Epithelial cell of proximal tubule (primary cell): ENCODE results near the gene SLC2A5. TPM values are rescaled to one million over a fixed set of nuclear protein-coding genes. Genes with fewer than 3 reads are reported as not detected.
"Not testable (repeated sequence)": the region's sequence is repeated elsewhere in the genome, so short reads cannot be mapped to it uniquely, and the experiment has no call there.

Source experiments
- DNase-seq: peaks from one replicate; pipeline ENCODE4 v3.0.0-alpha.2; 2011; ENCODE audit warnings: low read depth
- H3K4me3 ChIP-seq: 2 replicates; pipeline ENCODE4 v1.5.1; 2011; ENCODE audit warnings: low read depth, mild to moderate bottlenecking, low read length
- total RNA-seq: library from RNA; depleted of rRNA; stranded (reverse); fragments of >200 nt; gene quantifications from 2 replicates; pipeline ENCODE4 v1.2.3, GENCODE V29; 2015
- TF ChIP-seq, protein P1 (sequence below): conservative IDR thresholded peaks from 2 replicates; pipeline ENCODE4 v1.5.1; 2012; ENCODE audit warnings: low read depth, mild to moderate bottlenecking, low read length

The SLC2A5 gene
- total RNA-seq, 1 donor from 2014 or later, result not detected

DNA sequence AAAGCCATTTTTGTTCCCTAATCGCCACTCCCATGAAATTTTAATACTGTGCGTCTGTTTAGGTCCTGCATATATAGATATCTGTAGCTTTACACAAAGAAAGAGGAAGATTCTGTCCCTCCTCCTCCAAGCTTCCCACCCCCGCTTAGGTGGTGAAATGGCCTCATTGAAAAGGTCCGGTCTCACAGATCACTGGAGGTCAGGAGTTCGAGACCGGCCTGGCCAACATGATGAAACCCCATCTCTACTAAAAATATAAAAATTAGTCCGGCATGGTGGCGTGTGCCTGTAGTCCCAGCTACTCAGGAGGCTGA lies 64.1 kb downstream of the SLC2A5 start:
- TF ChIP-seq, protein P1, sequence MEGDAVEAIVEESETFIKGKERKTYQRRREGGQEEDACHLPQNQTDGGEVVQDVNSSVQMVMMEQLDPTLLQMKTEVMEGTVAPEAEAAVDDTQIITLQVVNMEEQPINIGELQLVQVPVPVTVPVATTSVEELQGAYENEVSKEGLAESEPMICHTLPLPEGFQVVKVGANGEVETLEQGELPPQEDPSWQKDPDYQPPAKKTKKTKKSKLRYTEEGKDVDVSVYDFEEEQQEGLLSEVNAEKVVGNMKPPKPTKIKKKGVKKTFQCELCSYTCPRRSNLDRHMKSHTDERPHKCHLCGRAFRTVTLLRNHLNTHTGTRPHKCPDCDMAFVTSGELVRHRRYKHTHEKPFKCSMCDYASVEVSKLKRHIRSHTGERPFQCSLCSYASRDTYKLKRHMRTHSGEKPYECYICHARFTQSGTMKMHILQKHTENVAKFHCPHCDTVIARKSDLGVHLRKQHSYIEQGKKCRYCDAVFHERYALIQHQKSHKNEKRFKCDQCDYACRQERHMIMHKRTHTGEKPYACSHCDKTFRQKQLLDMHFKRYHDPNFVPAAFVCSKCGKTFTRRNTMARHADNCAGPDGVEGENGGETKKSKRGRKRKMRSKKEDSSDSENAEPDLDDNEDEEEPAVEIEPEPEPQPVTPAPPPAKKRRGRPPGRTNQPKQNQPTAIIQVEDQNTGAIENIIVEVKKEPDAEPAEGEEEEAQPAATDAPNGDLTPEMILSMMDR, result no peak
- no peak for DNase-seq
- no peak overlapping the region for H3K4me3 ChIP-seq

GRCh38 chr1:9004700-9005394 lies 64.6 kb downstream of the SLC2A5 start:
- peak; percentile 15 for DNase-seq
- no peak overlapping the region for H3K4me3 ChIP-seq
- TF ChIP-seq, protein P1, result peak; percentile 93

GRCh38 chr1:9004031-9004699 lies 65.3 kb downstream of the SLC2A5 start:
- TF ChIP-seq, protein P1, result no peak
- H3K4me3 ChIP-seq, result no peak overlapping the region
- no peak for DNase-seq

DNA sequence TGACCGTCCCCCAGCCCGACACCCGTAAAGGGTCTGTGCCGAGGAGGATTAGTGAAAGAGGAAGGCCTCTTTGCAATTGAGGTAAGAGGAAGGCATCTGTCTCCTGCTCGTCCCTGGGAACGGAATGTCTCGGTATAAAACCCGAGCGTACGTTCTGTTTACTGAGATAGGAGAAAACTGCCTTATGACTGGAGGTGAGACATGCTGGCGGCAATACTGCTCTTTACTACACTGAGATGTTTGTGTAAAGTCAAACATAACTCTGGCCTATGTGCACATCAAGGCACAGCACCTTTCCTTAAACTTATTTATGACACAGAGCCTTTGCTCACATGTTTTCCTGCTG lies 67.2 kb downstream of the SLC2A5 start:
- DNase-seq, H3K4me3 ChIP-seq: not testable (repeated sequence)

- H3K4me3 ChIP-seq, result not testable (repeated sequence)
- DNase-seq, result peak; percentile 9
Measured at GRCh38 chr1:9001534-9002214, 67.8 kb downstream of the SLC2A5 start.

DNA sequence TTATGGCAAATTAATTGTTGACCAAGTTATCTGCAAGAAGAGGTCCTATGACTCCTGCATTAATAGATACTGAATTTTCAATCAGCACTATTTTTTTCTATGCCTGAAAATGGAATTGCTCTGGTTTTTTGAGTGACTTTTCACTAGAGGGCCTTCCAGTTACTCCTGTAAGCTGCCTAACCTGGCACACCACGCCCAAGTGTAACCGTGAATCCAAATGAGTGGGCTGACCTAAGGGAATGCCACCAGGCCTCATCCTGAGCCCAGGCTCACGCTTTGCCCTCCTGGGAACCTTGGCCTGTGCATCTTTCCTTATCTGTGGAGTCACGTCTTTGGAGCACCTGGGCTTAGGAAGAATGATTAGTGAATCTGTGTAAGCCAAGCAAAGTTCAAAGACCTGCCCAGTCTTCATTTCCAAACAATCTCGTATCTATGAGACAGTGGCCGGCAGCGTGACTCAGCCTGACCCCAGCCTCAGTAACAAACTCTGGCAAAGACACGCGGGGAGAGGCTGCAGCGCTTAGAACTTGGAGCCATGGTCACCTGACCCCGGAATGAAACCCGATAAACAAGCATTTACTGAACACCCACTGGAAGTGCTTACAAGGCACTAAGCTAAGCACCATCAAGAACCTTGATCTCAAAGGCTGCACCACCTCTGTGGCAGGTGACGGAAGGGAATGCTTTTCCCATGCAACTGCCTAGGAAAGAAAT lies 75.3 kb downstream of the SLC2A5 start:
- H3K4me3 ChIP-seq, DNase-seq: not testable (repeated sequence)

GRCh38 chr1:8992936-8993687 lies 76.3 kb downstream of the SLC2A5 start:
- TF ChIP-seq, protein P1, result peak; percentile 40
- H3K4me3 ChIP-seq, result no peak overlapping the region
- no peak for DNase-seq

DNA sequence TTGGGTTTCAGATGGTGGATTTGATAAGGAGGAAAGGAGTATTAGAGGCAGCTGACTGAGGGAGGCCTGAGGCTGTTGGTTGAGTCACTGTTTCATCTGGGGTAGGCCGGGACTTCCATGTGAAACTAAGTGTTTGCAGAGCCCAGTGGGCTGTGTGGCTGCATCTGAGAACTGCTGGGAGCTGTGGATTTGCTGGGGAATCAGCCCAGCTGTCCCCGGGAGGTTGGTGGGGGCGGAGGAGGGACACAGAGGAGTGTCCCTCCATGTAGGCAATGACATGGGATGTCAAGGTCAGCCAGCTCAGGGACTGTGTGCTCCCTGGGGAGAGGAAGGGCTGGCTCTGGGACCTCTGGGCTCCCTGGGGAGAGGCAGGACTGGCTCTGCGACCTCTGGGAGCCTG lies 79.6 kb downstream of the SLC2A5 start:
- no peak overlapping the region for H3K4me3 ChIP-seq

More for the DNA sequence above, 79.6 kb downstream of the SLC2A5 start:
- TF ChIP-seq, protein P1, result no peak
- DNase-seq, result no peak
